ENCODE results near the gene C12orf42. TPM values are rescaled to one million over a fixed set of nuclear protein-coding genes. Genes with fewer than 3 reads are reported as not detected.

C12orf42 gene
- total and polyA plus RNA-seq, 2 donors (not counting 1 experiment from before 2014, with no cell fraction given) = 25.6 to 138 TPM

GRCh38 chr12:103314786-103315185, 181.0 kb downstream of the C12orf42 start:
- DNase-seq = no peak
- Histone ChIP-seq H2AFZ (ENCODE audit: insufficient read depth, low read depth, low read length, poor library complexity, severe bottlenecking) (no peak overlapping the region), H3K9me3 (ENCODE audit: control extremely low read depth in 1 of 3, control insufficient read depth in 2 of 3, insufficient read depth in 1 of 3, low read length in 2 of 3) (peaks cover 0 to 6% (median 0%) of the 10 kb centered on the region in 3 donors), H3K36me3 (replicated peaks in 1 of 2; ENCODE audit: control extremely low read depth in 1 of 2, control insufficient read depth in 1 of 2, extremely low read depth in 1 of 2, insufficient read depth in 2 of 2, low read length in 1 of 2) (peaks cover 0 to 5% of the 10 kb centered on the region in 2 experiments), H3K4me3 (ENCODE audit: control extremely low read depth in 1 of 5, extremely low read depth in 1 of 5, insufficient read depth in 1 of 5, low read depth in 2 of 5, low read length in 4 of 5) (no peak overlapping the region), H3K4me1 (ENCODE audit: control insufficient read depth in 2 of 2, insufficient read depth in 2 of 2, low read length in 2 of 2) (peaks cover 0 to 6% of the 10 kb centered on the region in 2 donors), H4K20me1 (ENCODE audit: control insufficient read depth, insufficient read depth, low read length, poor library complexity, severe bottlenecking) (peaks cover 32% of the 10 kb centered on the region), H3K4me2 (replicated peaks; ENCODE audit: low read depth, low read length, poor library complexity, severe bottlenecking) (no peak overlapping the region), H3K79me2 (ENCODE audit: control insufficient read depth, insufficient read depth, low read length) (no peaks in the 10 kb centered on the region), H3K27ac (ENCODE audit: low read length in 2 of 2) (no peak overlapping the region), H3K27me3 (replicated peaks in 1 of 4; ENCODE audit: control extremely low read depth in 1 of 4, control insufficient read depth in 3 of 4, insufficient read depth in 4 of 4, low read length in 3 of 4) (no peaks in the 10 kb centered on the region), H3K9ac (ENCODE audit: low read length) (no peak overlapping the region)
- WGBS (ENCODE audit: insufficient coverage) = no CpG with 5 or more reads among the region's 2 CpGs
- Mint-ChIP-seq H3K4me1 (peaks cover 18% of the 10 kb centered on the region), H3K27me3 (no peaks in the 10 kb centered on the region), H3K4me3 (no peak overlapping the region), H3K9me3 (ENCODE audit: insufficient read depth) (peaks cover 3% of the 10 kb centered on the region), H3K27ac (no peak overlapping the region)
- TF ChIP-seq EZH2 (IDR thresholded peaks at IDR 0.05; ENCODE audit: borderline replicate concordance, insufficient read depth, low read depth, low read length, poor library complexity, severe bottlenecking) = no peak
- no peak for TF ChIP-seq CTCF (IDR thresholded peaks at IDR 0.05)
- intact Hi-C loops (cut with micrococcal nuclease) = no loop called here
- POLR2A ChIA-PET = no interaction called here
- no peak for ATAC-seq (ENCODE audit: low read depth)
- CTCF ChIA-PET = no interaction called here

DNA sequence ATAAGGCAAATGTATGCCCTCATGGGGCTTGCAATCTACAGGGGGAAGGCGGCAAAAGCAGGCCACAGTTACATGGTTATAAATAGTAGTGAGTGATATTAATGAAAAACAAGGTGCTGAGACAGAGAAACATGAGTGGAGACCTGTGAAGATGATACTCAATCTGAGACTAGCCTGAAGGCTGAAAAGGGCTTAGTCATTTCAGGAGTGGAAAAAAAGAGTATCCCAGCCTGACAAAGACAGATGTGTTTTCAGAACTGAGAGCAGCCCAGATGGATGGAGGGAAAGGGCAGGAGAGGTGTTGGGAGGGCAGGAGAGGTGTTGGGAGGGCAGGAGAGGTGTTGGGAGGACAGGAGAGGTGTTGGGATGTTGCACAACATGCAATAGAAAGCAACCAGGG, 181.9 kb downstream of the C12orf42 start:
- peaks cover 20% of the 10 kb centered on the region for H3K4me1 Mint-ChIP-seq
- H3K9me3 Mint-ChIP-seq (ENCODE audit: insufficient read depth) = peaks cover 3% of the 10 kb centered on the region
- Histone ChIP-seq H3K4me3 (ENCODE audit: control extremely low read depth in 1 of 5, extremely low read depth in 1 of 5, insufficient read depth in 1 of 5, low read depth in 2 of 5, low read length in 4 of 5) (no peak overlapping the region), H3K79me2 (ENCODE audit: control insufficient read depth, insufficient read depth, low read length) (no peaks in the 10 kb centered on the region), H2AFZ (ENCODE audit: insufficient read depth, low read depth, low read length, poor library complexity, severe bottlenecking) (no peak overlapping the region), H3K27me3 (replicated peaks in 1 of 4; ENCODE audit: control extremely low read depth in 1 of 4, control insufficient read depth in 3 of 4, insufficient read depth in 4 of 4, low read length in 3 of 4) (no peaks in the 10 kb centered on the region), H3K27ac (ENCODE audit: low read length in 2 of 2) (no peak overlapping the region), H3K9me3 (ENCODE audit: control extremely low read depth in 1 of 3, control insufficient read depth in 2 of 3, insufficient read depth in 1 of 3, low read length in 2 of 3) (peaks cover 0 to 6% (median 0%) of the 10 kb centered on the region in 3 donors), H3K36me3 (replicated peaks in 1 of 2; ENCODE audit: control extremely low read depth in 1 of 2, control insufficient read depth in 1 of 2, extremely low read depth in 1 of 2, insufficient read depth in 2 of 2, low read length in 1 of 2) (no peaks in the 10 kb centered on the region), H3K9ac (ENCODE audit: low read length) (no peak overlapping the region), H3K4me1 (ENCODE audit: control insufficient read depth in 2 of 2, insufficient read depth in 2 of 2, low read length in 2 of 2) (peaks cover 0 to 6% of the 10 kb centered on the region in 2 donors), H4K20me1 (ENCODE audit: control insufficient read depth, insufficient read depth, low read length, poor library complexity, severe bottlenecking) (peaks cover 32% of the 10 kb centered on the region), H3K4me2 (replicated peaks; ENCODE audit: low read depth, low read length, poor library complexity, severe bottlenecking) (no peak overlapping the region)
- no peak overlapping the region for H3K4me3 Mint-ChIP-seq
- no peak for ATAC-seq (ENCODE audit: low read depth)
- CTCF ChIA-PET = interaction anchor here (1.7 to 2.0 kb wide), 2 partner anchors 12 to 234 kb away, joined by 5 to 6 read pairs; no protein-coding TSS in a partner anchor
- TF ChIP-seq EZH2 (IDR thresholded peaks at IDR 0.05; ENCODE audit: borderline replicate concordance, insufficient read depth, low read depth, low read length, poor library complexity, severe bottlenecking) (no peak), CTCF (IDR thresholded peaks at IDR 0.05) (no peak)
- H3K27ac Mint-ChIP-seq = no peak overlapping the region
- DNase-seq = no peak
- 69% methylated on average over 1 of the region's 1 CpG for WGBS (ENCODE audit: insufficient coverage)
- intact Hi-C loops (cut with micrococcal nuclease) = no loop called here
- POLR2A ChIA-PET = no interaction called here
- no peaks in the 10 kb centered on the region for H3K27me3 Mint-ChIP-seq
